Lung microvascular endothelial cell (primary cell): Measurements from ENCODE around the gene SZT2. TPM values are rescaled to one million over a fixed set of nuclear protein-coding genes. Genes with fewer than 3 reads are reported as not detected.
A peak's percentile ranks its signal among the peaks of the same experiment; 100 is the strongest.
"Not testable (repeated sequence)": the region's sequence is repeated elsewhere in the genome, so short reads cannot be mapped to it uniquely, and the experiment has no call there.

Source experiments
- DNase-seq, 2 donors: peaks; one replicate each; pipeline versions ENCODE4 v3.0.0 to v3.0.0-alpha.2; 2010; ENCODE audit warnings: low read depth in 2 of 2
- total RNA-seq: library from RNA; depleted of rRNA; stranded (reverse); fragments of >200 nt; gene quantifications from 2 replicates; pipeline ENCODE4 v1.2.1, GENCODE V29; 2014

SZT2 gene
- total RNA-seq, 1 donor from 2014 or later = 13.7 TPM

DNA sequence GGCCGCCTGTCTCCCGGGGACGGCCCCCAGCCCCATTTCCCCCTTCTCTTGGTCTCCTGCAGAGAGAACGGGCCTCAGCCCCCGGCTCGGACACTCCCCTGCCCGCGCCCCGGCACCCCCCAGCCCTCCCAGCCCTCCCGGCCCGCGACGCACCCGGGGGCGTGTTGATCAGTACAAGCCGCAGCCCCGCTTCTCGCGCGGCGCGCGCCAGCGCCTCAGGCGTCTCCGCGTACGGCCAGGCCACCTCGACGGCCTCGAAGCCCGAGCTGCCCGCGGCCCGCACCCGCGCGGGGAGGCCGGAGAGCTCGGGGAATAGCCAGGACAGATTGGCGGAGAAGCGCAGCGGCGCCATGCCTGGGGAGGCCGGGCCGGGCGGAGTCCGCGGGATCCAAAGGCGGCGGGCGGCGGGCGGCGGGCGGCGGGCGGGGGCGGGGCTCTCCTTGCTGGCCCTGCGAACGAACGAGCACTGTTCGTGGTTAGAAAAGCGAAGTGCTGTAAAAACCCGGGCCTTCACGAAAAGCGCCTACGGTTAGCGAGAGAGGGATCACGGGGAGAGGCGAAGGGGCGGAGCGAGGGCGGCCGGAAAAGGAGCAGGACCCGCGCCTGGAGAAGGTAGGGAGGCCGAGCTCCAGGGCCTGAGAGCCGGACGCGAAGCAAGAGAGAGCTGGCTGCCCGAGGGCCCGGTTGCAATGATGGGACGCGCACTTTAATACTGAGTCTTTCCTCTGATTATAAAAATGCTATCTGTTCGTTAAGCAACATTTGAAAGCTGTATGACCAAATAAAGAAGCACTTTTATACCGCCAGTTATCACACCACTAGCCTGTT is 64.0 kb downstream of the SZT2 start, which contains the start of gene HYI:
Gene HYI, minus strand, starts transcription at position 490 of the 828 bp plus-strand sequence. Its CDS starts 138 bp downstream, at position 352.
- peak; percentile 87 to 88 for DNase-seq

DNA sequence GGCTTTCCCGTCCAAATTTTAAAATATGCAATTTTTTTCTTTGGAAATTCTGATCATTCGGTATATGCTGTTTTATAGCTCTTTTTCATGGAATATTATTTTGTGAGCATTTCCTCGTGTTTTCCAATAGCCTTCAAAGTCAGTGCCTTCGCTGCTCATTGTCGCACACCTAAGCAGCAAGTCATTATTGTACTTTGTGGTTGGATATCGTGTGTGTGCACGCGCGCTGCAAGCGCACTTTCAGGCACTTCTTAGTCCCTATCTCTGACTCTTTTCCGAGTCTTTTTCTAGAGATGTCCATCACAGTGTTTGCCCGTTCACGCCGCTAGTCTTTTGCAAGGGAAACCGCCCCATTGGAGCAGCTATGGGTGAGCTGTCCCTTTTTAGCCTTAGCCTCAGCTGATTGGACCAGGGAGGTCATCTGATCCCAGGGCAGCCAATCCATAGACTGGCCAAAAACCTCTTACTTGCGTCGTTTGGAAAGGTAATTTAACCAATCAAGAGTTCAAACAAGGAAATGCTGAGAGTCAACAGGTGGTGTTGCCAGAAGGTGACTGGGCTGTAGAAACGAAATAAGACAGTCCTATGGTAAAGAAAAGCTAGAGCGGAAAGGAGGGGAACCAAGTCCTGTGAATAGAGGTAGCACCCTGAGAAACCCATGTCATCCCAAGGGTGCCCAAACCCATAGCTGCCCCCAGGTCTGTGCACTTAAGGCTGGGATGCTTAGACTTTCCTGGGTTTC is 64.7 kb downstream of the SZT2 start:
- DNase-seq = peak; percentile 85

GRCh38 chr1:43455213-43455889 is 65.7 kb downstream of the SZT2 start:
- no peak for DNase-seq

GRCh38 chr1:43458379-43458778 is 68.7 kb downstream of the SZT2 start:
- not testable (repeated sequence) for DNase-seq

DNA sequence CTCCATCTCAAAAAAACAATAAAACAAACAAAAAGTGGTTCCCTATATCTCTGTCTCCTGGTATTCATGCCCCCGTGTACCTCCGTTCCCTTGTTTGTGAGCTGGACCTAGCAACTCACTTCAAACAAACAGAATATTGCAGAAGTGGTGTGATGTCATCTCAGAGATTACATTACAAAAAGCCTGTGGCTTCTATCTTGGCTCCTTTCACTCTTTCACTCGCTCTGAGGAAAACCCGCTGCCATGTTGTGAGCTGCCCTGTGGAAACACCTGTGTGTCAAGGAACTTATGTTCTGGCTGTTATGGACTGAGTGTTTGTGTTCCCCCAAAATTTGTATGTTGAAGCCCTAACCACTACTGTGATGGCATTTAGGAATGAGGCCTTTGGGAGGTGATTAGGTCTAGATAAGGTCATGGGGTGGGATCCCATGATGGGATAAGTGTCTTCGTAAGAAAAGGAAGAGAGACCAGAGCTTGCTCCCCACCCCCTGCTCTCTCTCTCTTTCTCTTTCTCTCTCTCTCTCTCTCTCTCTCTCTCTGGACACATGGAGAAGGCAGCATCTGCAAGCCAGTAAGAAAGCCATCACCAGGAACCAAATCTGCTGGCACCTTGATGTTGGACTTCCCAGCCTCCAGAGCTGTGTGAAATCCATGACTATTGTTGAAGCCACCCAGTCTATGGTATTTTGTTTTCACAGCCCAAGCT is 71.4 kb downstream of the SZT2 start:
- no peak for DNase-seq

DNA sequence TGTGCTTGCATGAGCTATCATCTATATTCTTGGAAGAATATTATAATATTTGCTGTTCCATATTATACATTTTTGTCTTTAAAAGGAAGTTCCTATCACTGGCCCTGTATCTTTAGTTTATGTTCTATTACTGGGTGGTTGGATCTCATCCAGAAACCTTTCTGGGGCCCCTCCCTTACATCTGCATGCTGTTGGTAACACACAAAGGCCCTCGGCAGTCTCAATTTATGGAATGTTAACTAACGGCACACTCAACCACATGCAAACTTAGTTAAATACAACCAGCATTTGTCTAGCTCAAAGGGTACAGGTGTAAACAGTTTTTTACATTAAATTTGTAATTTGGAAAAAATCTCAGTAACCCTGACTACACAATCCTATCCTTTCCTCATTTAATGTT is 73.8 kb downstream of the SZT2 start:
- peak in 1 of 2 donors; percentile 15 for DNase-seq

DNA sequence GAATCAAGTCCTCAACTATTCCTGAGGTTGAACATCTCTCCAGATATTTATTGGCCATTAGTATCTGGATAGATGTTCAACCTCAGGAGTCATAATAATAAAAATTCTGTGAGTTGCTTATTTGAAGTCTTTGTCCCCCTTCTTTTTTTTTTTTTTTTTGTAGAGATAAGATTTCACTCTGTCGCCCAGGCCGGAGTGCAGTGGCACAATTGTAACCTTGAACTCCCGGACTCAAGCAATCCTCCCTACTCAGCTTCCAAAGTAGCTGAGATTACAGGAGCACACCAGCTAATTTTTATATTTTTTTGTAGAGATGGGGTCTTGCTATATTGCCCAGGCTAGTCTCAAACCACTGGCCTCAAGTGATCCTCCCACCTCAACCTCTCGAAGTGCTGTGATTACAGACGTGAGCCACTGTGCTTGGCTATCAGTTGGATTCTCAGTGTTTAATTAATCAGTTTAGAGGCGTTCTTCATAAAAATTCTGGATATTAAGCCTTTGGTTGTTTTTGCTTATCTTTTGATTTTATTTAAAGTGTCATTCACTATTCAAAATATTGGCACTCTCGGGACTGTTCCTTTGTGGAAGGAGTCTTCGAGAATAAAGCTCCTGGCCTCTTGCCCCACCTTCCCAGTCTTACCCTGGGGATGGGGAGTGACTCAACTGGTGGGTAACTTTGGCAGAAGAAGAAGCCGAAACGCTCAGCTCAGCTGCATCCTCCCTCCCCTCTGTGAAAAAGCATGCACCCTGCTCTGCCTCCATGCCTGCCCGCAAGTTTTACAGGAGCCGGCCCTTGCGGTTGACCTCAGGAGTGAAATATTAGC is 75.2 kb downstream of the SZT2 start:
- DNase-seq = no peak

DNA sequence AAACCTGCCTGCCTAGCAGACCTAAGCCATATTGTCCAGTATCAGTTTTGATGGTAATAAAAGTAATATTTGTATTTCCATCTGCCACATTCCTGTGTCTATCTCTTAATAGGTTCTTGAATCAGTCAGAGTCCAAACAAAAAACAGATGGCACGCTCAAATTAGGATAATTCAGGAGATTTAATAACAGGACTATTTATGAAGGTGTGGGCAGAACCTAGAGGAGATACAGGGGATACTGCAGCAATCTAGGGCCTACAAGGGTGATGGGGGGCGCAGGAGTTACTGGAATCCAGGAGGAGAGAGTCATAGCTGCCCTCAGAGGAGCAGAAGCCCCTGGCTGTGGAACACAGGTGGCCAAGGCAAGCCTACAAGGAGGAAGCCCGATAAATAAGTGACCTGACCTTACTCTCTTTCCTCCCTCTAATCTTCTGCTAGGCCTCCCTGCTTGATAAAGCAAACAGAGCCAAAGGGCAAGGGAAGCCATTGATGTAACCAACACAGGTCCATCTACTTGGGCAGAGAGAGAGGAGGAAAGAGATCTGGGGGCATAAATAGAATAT is 75.9 kb downstream of the SZT2 start:
- no peak for DNase-seq

- DNase-seq = peak in 1 of 2 donors; percentile 67
These were observed 76.7 kb downstream of the SZT2 start for GRCh38 chr1:43466403-43466802.

DNA sequence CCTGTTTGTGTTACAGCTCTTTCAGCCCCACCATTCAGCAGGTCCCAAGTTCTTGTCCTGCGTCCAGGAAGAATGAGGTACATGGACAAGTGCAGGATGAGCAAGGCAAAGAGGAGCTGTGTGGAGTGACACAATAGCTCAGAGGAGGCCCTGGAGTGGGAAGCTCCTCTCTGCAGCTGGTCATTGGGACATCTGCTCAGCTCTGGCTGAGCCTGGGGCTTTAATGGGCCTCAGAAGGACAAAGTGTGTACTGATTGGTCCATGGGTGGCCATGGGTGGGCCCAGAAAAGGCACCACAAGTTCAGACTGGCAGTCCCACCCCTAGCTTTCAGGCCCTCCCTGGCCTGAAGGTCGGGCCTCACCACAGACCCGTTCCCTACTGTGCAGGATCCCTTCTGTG is 78.7 kb downstream of the SZT2 start:
- DNase-seq = no peak

DNA sequence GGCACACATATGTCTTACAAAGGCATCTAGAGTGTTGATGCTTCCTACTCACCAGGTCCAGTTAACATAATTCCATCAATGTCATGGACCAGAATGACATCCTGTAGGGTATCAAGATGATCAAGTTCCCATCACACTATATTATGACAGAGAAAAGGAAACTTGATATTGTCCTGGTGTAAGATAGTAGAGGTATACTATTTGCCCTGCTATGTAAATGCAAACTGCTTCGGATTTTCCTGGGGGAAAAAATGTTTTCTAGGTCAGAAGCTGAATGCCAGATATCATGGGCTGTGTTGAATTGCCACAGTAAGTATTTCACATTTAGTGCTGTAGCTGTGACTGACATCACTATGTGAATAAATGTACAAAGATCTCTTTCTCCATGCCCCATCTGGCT is 80.2 kb downstream of the SZT2 start:
- no peak for DNase-seq

- no peak for DNase-seq
These were observed 82.4 kb downstream of the SZT2 start for GRCh38 chr1:43472087-43472462.

DNA sequence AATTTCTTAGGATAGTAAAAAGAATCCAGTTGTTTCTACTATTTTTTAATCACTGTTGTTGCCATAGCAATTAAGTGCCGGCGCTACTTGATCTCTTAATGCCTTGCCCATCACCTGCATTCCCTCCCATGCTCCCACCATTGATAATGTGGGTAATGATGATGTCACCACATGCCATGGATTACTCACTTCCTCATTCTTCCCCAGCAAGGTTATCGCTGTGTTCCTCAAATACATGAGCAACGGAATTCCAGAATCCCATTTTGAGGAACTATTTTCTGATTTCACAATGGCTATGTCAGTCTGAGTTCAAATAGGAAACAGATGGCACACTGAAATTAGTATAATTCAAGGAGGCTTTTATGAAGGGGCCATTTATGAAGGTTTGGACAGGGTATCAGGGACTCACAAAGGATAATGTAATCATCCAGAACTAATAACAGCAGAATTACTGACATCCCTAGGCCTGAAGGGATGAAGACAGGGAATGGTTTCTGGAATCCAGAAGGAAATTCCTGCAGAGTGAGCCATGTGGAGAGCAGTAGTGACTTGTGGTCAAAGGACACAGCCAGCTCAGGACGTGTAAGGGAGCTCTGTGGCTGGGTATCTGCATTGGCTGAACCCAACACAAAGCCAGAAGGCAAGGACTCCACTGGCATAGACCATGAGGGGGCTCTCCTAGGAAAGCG is 82.9 kb downstream of the SZT2 start:
- DNase-seq = peak; percentile 81 to 94

DNA sequence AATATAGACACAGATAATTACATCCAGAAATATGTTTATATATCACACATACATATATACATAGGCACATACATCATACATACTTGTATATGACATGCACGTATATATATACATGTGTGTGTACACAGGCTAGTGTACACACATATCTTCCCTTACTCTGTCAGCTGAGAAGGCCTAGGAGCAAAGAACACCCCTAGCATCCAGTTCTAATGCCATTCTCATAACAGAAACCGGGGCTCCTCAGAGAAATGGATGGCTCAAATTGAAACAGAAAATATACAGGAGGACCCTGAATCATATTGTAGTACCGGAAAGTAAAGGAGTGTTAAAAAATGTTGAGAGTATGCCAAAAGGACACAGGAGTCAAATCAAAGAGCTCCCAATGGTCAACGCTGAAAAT is 83.8 kb downstream of the SZT2 start:
- DNase-seq = peak; percentile 26 to 36

GRCh38 chr1:43475611-43476401 is 86.1 kb downstream of the SZT2 start:
- DNase-seq = peak; percentile 73 to 74

GRCh38 chr1:43477716-43478115 is 88.0 kb downstream of the SZT2 start:
- no peak for DNase-seq

- DNase-seq = no peak
These were observed 89.7 kb downstream of the SZT2 start for GRCh38 chr1:43479414-43479813.

GRCh38 chr1:43481491-43481890 is 91.8 kb downstream of the SZT2 start:
- DNase-seq = no peak

GRCh38 chr1:43482215-43482614 is 92.5 kb downstream of the SZT2 start:
- no peak for DNase-seq
